Upper lobe of left lung (tissue), 4 donors: ENCODE data around the gene DAPK1.

Experiments used
- EP300 ChIP-seq, 4 donors: sonication (generic); formaldehyde crosslinking; IDR thresholded peaks; one replicate each; pipeline ENCODE4 v1.5.1; 2017; ENCODE audit warnings: antibody characterized with exemption in 4 of 4, control low read depth in 2 of 4
- POLR2A ChIP-seq, 4 donors: fragments of 450-650 bp; IDR thresholded peaks; one replicate each; pipeline ENCODE4 v1.5.1; 2016 to 2017; ENCODE audit warnings: antibody characterized with exemption in 4 of 4, mild to moderate bottlenecking in 2 of 4
- POLR2AphosphoS5 ChIP-seq, 2 donors: sonication (generic); formaldehyde crosslinking; IDR thresholded peaks; one replicate each; pipeline ENCODE4 v1.5.1; 2017; ENCODE audit warnings: antibody characterized with exemption in 2 of 2
- TF ChIP-seq, protein P1 (sequence below), 6 experiments: fragments of 450-650 bp in 4 of 6; fragments of 200-600 bp in 2 of 6; sonication (generic) in 2 of 6; IDR thresholded peaks; one replicate each; pipeline ENCODE4 v1.5.1; 2016 to 2019; ENCODE audit warnings: antibody characterized with exemption in 6 of 6

DNA sequence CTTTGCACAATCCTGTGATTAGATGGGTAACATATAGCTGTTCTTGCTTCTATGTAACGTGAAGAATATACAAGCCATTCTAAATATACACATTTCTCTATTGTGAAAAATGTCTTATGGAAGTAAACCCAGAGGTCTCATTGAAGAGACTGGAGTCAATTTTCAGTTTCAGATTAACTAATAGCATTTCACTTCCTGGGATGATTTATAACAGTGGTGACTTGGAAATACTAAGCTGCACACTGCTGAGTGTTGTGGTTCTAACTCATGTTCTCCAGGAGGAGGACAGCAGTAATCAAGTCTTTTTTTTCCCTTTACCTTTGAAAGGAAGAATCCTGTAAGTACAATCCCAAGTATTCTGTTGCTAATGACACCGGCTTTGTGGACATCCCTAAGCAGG is 231.6 kb downstream of the DAPK1 start:
- TF ChIP-seq POLR2AphosphoS5 (IDR thresholded peaks at IDR 0.05) = no peak
- TF ChIP-seq, protein P1, sequence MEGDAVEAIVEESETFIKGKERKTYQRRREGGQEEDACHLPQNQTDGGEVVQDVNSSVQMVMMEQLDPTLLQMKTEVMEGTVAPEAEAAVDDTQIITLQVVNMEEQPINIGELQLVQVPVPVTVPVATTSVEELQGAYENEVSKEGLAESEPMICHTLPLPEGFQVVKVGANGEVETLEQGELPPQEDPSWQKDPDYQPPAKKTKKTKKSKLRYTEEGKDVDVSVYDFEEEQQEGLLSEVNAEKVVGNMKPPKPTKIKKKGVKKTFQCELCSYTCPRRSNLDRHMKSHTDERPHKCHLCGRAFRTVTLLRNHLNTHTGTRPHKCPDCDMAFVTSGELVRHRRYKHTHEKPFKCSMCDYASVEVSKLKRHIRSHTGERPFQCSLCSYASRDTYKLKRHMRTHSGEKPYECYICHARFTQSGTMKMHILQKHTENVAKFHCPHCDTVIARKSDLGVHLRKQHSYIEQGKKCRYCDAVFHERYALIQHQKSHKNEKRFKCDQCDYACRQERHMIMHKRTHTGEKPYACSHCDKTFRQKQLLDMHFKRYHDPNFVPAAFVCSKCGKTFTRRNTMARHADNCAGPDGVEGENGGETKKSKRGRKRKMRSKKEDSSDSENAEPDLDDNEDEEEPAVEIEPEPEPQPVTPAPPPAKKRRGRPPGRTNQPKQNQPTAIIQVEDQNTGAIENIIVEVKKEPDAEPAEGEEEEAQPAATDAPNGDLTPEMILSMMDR (IDR thresholded peaks at IDR 0.05) = no peak
- no peak for TF ChIP-seq POLR2A (IDR thresholded peaks at IDR 0.05)
- no peak for TF ChIP-seq EP300 (IDR thresholded peaks at IDR 0.05)
